GM18909 (cell line): ENCODE results near the gene RSPH9.
"Not testable (repeated sequence)": the region's sequence is repeated elsewhere in the genome, so short reads cannot be mapped to it uniquely, and the experiment has no call there.

ENCODE experiments used
- ATAC-seq: cut with Tn5 transposase; IDR thresholded peaks from one replicate; pipeline ENCODE4 v1.9.1; 2021; ENCODE audit warnings: mild to moderate bottlenecking; ENCODE audit not compliant: unreplicated experiment, poor library complexity

Gene RSPH9

GRCh38 chr6:43628393-43629103, 16.3 kb upstream of the RSPH9 start:
- peak; percentile 27 for ATAC-seq

- ATAC-seq = peak; percentile 84
Measured at GRCh38 chr6:43629104-43629504, 15.7 kb upstream of the RSPH9 start, which contains the start of gene GTPBP2. Gene GTPBP2, minus strand, starts transcription at chr6:43629264. Its CDS starts 102 bp downstream, at chr6:43629162.

- ATAC-seq = peak; percentile 64
Measured at GRCh38 chr6:43629505-43630300, 15.1 kb upstream of the RSPH9 start.

GRCh38 chr6:43630980-43631619, 13.7 kb upstream of the RSPH9 start:
- ATAC-seq = no peak

GRCh38 chr6:43633002-43633401, 11.8 kb upstream of the RSPH9 start:
- ATAC-seq = not testable (repeated sequence)

- ATAC-seq = no peak
Measured at GRCh38 chr6:43634702-43635303, 10.0 kb upstream of the RSPH9 start.

GRCh38 chr6:43635387-43636307, 9.2 kb upstream of the RSPH9 start, which contains the start of gene MAD2L1BP:
Gene MAD2L1BP, plus strand, starts transcription at chr6:43635840. Its CDS starts 36 bp downstream, at chr6:43635876.
- ATAC-seq = peak; percentile 76

GRCh38 chr6:43636308-43636659, 8.6 kb upstream of the RSPH9 start:
- ATAC-seq = no peak

GRCh38 chr6:43639984-43640800, 4.6 kb upstream of the RSPH9 start:
- no peak for ATAC-seq

- ATAC-seq = no peak
Measured at GRCh38 chr6:43645613-43645964, 753 bp downstream of the RSPH9 start.

- no peak for ATAC-seq
Measured at GRCh38 chr6:43647613-43648012, 2.8 kb downstream of the RSPH9 start.

- ATAC-seq = no peak
Measured at GRCh38 chr6:43648248-43648647, 3.4 kb downstream of the RSPH9 start.

- ATAC-seq = not testable (repeated sequence)
Measured at GRCh38 chr6:43652822-43653221, 8.0 kb downstream of the RSPH9 start.

- no peak for ATAC-seq
Measured at GRCh38 chr6:43657221-43657802, 12.5 kb downstream of the RSPH9 start.

GRCh38 chr6:43658161-43658560, 13.3 kb downstream of the RSPH9 start:
- ATAC-seq = no peak

- not testable (repeated sequence) for ATAC-seq
Measured at GRCh38 chr6:43662948-43663347, 18.1 kb downstream of the RSPH9 start.

- no peak for ATAC-seq
Measured at GRCh38 chr6:43665376-43665775, 20.5 kb downstream of the RSPH9 start.

GRCh38 chr6:43666196-43666920, 21.5 kb downstream of the RSPH9 start:
- ATAC-seq = no peak
